K562 (cell line): ENCODE measurements around the gene KIFC3. TPM values are rescaled to one million over a fixed set of nuclear protein-coding genes. Genes with fewer than 3 reads are reported as not detected.
A peak's percentile ranks its signal among the peaks of the same experiment; 100 is the strongest.

Experiments
- CTCFL ChIP-seq: IDR thresholded peaks from 2 replicates; pipeline ENCODE4 v1.6.1; 2011; ENCODE audit warnings: borderline replicate concordance, low read depth, mild to moderate bottlenecking, moderate library complexity, low read length; ENCODE audit not compliant: insufficient read depth, poor library complexity, severe bottlenecking
- GTF2B ChIP-seq: IDR thresholded peaks from 2 replicates; pipeline ENCODE4 v1.6.1; 2011; ENCODE audit not compliant: insufficient read length; ENCODE audit errors: extremely low read depth
- ILK ChIP-seq: fragments of 450-650 bp; IDR thresholded peaks from 2 replicates; pipeline ENCODE4 v1.6.1; 2016; ENCODE audit warnings: missing genetic modification characterization, low read depth, mild to moderate bottlenecking, missing compliant biosample characterization, moderate library complexity, borderline replicate concordance
- PCBP1 ChIP-seq: fragments of 200-400 bp; formaldehyde crosslinking; IDR thresholded peaks from 2 replicates; pipeline ENCODE4 v1.6.1; 2018; ENCODE audit warnings: mild to moderate bottlenecking, low read depth, low read length; ENCODE audit not compliant: poor library complexity, severe bottlenecking
- REST ChIP-seq, 2 experiments: fragments of 450-650 bp; formaldehyde crosslinking in 1 of 2; IDR thresholded peaks; 2 replicates each; pipeline versions ENCODE4 v1.4.0 to v1.6.1; 2014 to 2020; ENCODE audit warnings: mild to moderate bottlenecking in 2 of 2, borderline replicate concordance in 1 of 2, low read depth in 1 of 2
- RNF2 ChIP-seq: sonication (generic); IDR thresholded peaks from 2 replicates; pipeline ENCODE4 v1.6.1; 2016
- SOX6 ChIP-seq: fragments of 450-650 bp; IDR thresholded peaks from 2 replicates; pipeline ENCODE4 v1.6.1; 2014; ENCODE audit warnings: mild to moderate bottlenecking
- SRF ChIP-seq, 2 experiments: fragments of 250-450, 450-650 bp in 1 of 2; sonication (Bioruptor Pico) in 1 of 2; sonication (generic) in 1 of 2; formaldehyde crosslinking; IDR thresholded peaks; 2 replicates each; pipeline versions ENCODE4 v1.5.0 to v1.5.1; 2020 to 2022; ENCODE audit warnings: mild to moderate bottlenecking in 1 of 2, missing genetic modification reagents in 1 of 2
- ZNF583 ChIP-seq: fragments of 250-450 bp; sonication (Bioruptor Pico); IDR thresholded peaks from 2 replicates; pipeline ENCODE4 v1.4.0; 2020
- ZNF592 ChIP-seq: fragments of 450-650 bp; IDR thresholded peaks from 2 replicates; pipeline ENCODE4 v1.6.1; 2017; ENCODE audit warnings: antibody characterized with exemption, mild to moderate bottlenecking
- polyA plus RNA-seq, 8 experiments: library from polyadenylated mRNA; depleted of rRNA in 4 of 8; stranded (reverse) in 5 of 8; unstranded in 3 of 8; fragments of >200 nt; fragmentation: Nextera tagmentation in 2 of 8; fragmentation: Illumina TruSeq in 1 of 8; extraction: Ambion mirVana in 2 of 8; extraction: Trizol in 1 of 8; gene quantifications; 2 replicates each; pipeline versions ENCODE4 v1.2.1 to v1.2.3, GENCODE V29; 2011 to 2014; ENCODE audit warnings: inconsistent platforms in 1 of 8, missing spikeins in 1 of 8
- total RNA-seq, 7 experiments: library from RNA; depleted of rRNA in 6 of 7; stranded (reverse); fragments of >200 nt in 6 of 7; fragmentation: Illumina TruSeq in 2 of 7; extraction: Trizol in 2 of 7; gene quantifications; 2 replicates each; pipeline versions ENCODE4 v1.2.1 to v1.2.3, GENCODE V29; 2011 to 2021; ENCODE audit warnings: low replicate concordance in 1 of 7

Gene KIFC3
- total and polyA plus RNA-seq, 9 of the 15 experiments (the other 6 are each of a cell fraction or from before 2014, with no cell fraction given), result 0.23 to 105 (median 26.2) TPM

GRCh38 chr16:57802341-57803133 lies at the start of gene KIFC3 (continued):
- TF ChIP-seq ZNF592 (peak; percentile 68; the same call in 1 of the 2 replicates), PCBP1 (peak; percentile 8), GTF2B (no peak), REST (IDR thresholded peaks at IDR 0.05; ENCODE audit: borderline replicate concordance) (peak; percentile 35; the same call in 1 of the 2 replicates), REST (CRISPR knock-in tag; IDR thresholded peaks at IDR 0.05; ENCODE audit: low read depth) (peak; percentile 70; the same call in 1 of the 2 replicates), ZNF583 (CRISPR knock-in tag) (peak; percentile 35), RNF2 (peak; percentile 20; the same call in 1 of the 2 replicates), ILK (tag) (no peak), SOX6 (peak; percentile 51; the same call in 1 of the 2 replicates), SRF (CRISPR knock-in tag; IDR thresholded peaks at IDR 0.05) (no peak), CTCFL (peak; percentile 57)
